ENCODE measurements around the gene RPL34.
"Not testable (repeated sequence)": the region's sequence is repeated elsewhere in the genome, so short reads cannot be mapped to it uniquely, and the experiment has no call there.

Gene RPL34
- 398 to 750 (median 481) reads per million in 3 experiments for total RNA-seq

DNA sequence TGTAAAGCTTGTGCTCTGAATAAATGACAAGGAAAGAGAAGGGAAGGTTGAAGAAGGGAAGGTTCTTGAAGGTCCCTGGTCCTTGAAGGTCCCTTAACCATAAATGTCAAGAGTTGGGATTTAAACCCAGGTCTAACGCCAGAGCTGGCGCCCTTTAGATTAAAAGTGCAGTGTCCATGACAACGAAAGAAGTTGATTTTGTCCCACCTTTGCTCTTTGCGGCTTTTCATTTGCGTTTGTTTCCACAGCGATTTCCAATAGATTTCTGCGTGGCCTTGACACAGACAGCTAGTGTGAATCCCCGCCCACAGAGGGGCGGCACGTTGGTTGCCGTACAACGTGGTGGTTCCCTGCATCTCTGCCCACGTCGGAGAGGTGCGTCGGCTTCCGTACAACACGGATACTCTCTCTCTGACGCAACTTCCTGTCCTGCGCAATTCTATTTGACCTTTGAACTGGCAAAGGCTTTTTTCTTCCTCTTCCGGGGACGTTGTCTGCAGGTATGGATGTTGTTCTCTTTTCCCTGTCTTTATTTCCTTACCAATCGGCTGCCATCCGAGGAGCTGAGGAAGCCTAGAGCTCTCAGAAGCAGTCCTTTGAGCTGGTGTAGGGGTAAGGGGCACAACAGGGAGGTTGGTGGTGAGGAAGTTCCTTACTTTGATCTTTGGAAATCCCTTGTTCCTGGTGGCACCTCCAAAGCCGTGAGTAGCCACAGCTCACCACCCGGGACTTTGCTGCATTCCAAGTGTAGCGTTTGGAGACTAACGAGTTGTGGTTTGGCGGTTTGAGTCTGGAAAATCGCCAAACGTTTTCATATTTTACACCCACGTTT, at the start of gene RPL34:
Gene RPL34, plus strand, starts transcription at position 476 of the 832 bp plus-strand sequence. CDS start 1,384 bp downstream, outside the sequence.
- DNase-seq = peak; percentile 96

DNA sequence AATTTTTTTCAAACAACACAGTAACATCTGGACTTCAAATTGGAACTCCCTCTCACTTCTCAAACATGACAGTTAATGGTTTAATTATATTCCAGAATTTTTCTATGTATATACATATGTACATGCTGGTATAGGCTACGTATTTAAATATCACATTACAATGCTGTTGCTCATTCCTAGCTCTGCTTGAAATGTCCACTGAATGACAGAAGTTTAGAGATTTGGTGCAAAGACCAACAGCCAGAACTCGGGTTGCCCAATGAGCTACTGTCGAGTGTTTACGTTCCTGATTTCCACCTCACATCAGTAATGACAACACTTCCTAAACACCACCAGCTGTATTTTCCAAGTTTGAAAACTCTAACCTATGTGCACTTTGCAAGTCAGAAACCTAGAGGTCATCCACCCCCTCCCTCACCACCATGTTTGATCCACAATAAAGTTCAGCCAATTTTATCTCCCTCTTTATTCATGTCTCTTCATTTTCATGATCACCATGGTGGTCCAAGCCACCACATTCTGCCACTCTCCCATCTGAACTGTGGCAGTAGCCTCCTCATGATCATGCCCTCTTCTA, 49.3 kb upstream of the RPL34 start:
- DNase-seq = no peak

DNA sequence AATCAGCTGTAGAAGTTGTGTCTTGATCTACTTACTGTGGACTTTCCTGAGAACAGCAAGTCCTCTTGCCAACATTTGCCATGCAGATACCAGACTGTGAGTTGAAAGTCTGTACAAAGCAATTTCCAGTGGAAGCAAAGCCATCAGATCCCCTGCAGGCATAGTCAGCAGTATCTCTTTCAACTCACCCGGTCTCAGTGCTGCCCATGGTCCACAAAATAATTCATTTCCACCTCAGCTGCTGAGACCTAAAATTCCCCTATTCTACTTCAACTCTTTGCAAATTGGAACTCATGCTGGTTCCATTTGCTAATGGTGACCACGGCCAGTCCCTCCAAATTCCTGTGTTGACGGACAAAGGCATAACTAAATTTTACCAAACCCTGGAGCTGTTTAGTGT, 46.0 kb upstream of the RPL34 start:
- DNase-seq = no peak

- DNase-seq = no peak
Observed at GRCh38 chr4:108581083-108581482, 39.3 kb upstream of the RPL34 start.

DNA sequence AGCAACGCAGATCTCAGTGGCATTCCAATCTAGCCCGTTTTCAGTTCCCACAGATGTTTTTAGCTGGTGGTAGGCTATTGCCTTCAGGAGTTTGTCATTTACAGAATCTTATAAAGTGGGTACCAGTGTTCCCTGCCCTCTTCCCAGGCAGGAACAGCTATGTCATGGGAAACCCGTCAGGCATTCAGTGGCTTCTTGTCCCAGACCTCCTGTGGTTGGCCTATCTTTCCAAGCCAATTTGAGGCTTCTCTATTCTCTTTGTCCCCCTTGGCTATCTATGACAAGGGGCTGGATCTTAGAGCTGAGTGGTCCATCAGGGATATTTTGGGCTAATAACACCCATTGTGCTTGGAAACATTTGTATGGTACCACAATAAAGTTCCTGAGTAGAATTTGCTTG, 33.6 kb upstream of the RPL34 start:
- DNase-seq = no peak

DNA sequence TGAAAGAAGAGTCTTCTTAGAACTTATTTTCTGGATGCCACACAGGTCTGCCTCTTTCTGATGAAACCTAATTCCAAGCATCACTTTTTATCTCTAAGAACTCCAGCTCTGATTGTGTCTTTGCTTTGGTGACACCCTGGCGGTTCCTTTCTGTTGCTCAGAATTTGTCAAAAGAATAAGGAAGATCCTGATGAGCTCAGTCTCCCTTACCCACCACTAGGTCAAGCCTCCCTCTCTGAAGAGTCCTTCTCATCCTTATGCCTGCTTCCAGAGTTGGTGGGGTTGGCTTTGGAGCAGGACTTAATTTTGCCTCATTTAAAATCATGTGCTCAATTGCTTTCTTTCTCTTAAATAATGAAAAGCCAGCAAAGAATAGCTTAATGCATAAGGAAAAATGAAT, 31.5 kb upstream of the RPL34 start:
- DNase-seq = no peak

GRCh38 chr4:108589961-108590360, 30.4 kb upstream of the RPL34 start:
- no peak for DNase-seq

DNA sequence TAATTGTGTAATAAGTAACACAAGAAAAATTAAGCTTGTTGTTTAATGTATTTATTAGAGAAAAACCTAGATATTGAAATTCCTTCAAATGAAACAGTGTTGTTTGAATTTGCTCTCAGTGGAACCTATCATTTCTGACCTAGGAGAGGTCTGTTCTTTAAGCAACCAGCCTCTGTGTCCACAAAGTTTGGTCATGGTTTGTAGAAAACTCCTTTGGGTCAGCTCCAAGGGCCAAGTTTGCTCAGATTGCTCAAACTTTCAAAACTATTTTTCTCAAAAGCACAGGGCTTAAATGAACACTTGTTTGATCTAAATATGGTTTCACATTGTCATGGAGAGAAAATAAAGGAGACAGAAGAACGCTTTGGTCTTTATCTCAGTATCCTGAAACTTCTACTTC, 29.6 kb upstream of the RPL34 start:
- DNase-seq = no peak

- no peak for DNase-seq
Observed at GRCh38 chr4:108592674-108592986, 27.7 kb upstream of the RPL34 start.

DNA sequence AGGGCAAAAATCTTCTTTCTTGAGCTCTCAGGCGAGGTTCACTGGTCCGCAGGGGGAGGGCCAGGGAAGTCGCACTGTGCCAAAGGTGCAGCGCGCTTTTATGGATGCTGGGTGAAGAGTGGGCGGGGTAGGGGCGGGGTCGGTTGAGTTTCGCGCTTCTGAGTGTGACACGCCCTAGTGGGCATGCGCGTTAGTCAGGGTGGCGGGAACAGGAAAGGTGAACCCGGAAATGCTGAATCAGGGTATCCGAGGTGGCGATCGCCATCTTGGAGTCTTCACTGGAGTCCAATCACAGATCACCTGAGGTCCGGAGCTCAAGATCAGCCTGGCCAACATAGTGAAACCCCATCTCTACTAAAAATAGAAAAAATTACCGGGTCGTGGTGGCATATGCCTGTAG, 26.1 kb upstream of the RPL34 start:
- DNase-seq = not testable (repeated sequence)

DNA sequence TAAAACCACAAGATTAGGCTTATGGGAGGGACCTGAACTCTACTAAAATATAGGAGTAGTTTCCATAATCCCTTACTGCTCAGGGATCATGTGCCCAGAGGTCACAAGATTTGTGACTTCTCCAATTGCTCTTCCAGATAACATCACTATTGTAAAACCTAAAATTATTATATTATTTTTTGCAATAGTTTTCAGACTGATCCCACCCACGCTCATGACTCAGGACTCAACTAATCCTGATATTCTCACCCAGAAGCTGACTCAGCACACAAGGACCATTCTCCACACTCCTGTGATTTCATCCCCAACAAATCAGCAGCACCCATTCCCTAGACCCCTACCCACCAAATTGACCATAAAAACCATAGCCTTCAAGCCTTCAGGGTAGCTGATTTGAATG, 24.0 kb upstream of the RPL34 start:
- no peak for DNase-seq

DNA sequence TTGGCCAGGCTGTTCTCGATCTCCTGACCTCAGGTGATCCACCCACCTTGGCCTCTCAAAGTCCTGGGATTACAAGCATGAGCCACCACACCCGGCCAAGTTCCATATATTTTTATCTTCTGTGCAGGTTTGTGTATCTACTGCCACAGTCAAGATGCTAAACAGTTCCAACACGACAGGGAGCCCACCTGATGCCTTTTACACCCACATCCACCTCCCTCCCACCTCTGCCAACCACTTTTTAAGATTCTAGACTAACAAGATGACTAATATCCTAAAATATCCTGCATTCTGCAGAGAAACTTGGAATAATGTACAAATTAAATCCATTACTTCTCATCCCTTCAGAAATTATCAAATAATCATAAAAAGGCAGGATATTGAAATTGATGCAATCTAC, 19.3 kb upstream of the RPL34 start:
- no peak for DNase-seq

GRCh38 chr4:108601532-108601931, 18.8 kb upstream of the RPL34 start:
- peak; percentile 31 for DNase-seq

DNA sequence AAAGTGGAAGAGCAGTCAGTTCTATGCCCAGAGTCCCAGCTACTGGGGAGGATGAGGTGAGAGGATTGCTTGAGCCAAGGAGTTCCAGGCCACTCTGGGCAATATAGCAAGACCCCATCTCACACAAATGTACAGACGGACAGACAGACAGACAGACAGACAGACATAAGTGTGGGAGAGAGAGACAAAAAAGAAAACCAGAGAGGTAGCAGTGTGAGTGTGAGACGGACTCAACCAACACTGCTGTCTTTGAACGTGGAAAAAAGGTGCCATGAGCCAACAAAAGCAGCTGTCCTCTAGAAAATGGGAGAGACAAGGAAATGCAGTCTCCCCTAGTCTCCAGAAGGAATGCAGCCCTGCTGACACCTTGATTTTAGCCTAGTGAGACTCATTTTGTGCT, 18.2 kb upstream of the RPL34 start:
- DNase-seq = no peak

GRCh38 chr4:108607079-108607815, 13.1 kb upstream of the RPL34 start:
- no peak for DNase-seq

- no peak for DNase-seq
Observed at GRCh38 chr4:108611365-108611764, 9.0 kb upstream of the RPL34 start.

GRCh38 chr4:108612365-108612764, 8.0 kb upstream of the RPL34 start:
- DNase-seq = no peak

GRCh38 chr4:108619372-108620100, 840 bp upstream of the RPL34 start:
- peak; percentile 30 for DNase-seq

- DNase-seq = no peak
Observed at GRCh38 chr4:108620933-108621905, 843 bp downstream of the RPL34 start.

- DNase-seq = no peak
Observed at GRCh38 chr4:108622022-108622421, 1.6 kb downstream of the RPL34 start.

- DNase-seq = no peak
Observed at GRCh38 chr4:108622828-108623227, 2.5 kb downstream of the RPL34 start.

All from central memory CD4-positive, alpha-beta T cell (primary cell).